Vagina (tissue), 2 donors: ENCODE measurements around the gene RNF208.

Experiments used
- CTCF ChIP-seq, 3 experiments: fragments of 450-650 bp in 2 of 3; fragments of 200-600 bp in 1 of 3; sonication (generic) in 1 of 3; IDR thresholded peaks; one replicate each; pipeline ENCODE4 v1.5.1; 2017 to 2019; ENCODE audit warnings: antibody characterized with exemption in 3 of 3, mild to moderate bottlenecking in 2 of 3, moderate library complexity in 2 of 3
- POLR2A ChIP-seq, 2 donors: fragments of 450-650 bp; IDR thresholded peaks; one replicate each; pipeline ENCODE4 v1.6.1; 2017; ENCODE audit warnings: antibody characterized with exemption in 2 of 2, mild to moderate bottlenecking in 2 of 2, moderate library complexity in 2 of 2

- TF ChIP-seq CTCF (IDR thresholded peaks at IDR 0.05) (no peak), POLR2A (IDR thresholded peaks at IDR 0.05) (no peak)
Measured at GRCh38 chr9:137268538-137269201, 46.6 kb upstream of the RNF208 start.
